Activated gamma-delta T cell (primary cell): Measurements from ENCODE around the gene CALCOCO2.
"Not testable (repeated sequence)": the region's sequence is repeated elsewhere in the genome, so short reads cannot be mapped to it uniquely, and the experiment has no call there.

Experiments
- DNase-seq: peaks from one replicate; lab custom pipeline; 2025; lab: John Stamatoyannopoulos, UW

The CALCOCO2 gene

DNA sequence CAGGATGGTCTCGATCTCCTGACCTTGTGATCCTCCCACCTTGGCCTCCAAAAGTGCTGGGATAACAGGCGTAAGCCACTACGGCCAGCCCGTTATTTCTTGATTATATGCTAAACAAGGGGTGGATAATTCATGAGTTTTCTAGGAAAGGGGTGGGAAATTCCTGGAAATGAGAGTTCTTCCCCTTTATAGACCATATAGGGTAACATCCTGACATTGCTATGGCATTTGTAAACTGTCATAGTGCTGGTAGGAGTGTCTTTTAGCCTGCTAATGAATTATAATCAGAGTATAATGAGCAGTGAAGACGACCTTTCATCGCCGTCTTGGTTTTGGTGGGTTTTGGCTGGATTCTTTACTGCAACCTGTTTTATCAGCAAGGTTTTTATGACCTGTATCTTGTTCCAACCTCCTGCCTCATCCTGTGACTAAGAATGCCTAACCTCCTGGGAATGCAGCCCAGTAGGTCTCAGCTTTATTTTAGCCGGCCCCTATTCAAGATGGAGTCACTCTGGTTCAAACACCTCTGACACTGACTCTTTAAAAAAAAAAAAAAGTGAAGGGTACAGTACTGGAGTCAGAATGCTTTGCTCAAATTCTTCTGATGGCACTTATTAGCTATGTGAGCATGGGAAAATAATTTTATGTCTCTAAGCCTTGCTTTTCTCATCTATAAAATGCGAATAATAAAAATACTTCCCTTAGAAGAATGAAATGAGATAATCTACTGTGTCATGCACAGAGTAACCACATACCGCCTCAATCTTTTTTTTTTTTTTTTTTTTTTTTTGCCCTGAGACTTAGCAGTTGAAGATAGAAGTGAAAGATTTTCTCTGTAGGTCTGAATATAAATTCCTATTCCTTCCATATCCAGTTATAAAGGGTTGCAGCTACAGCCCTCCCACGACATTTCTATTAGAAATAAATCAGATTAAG, 5.1 kb upstream of the CALCOCO2 start:
- DNase-seq = no peak

DNA sequence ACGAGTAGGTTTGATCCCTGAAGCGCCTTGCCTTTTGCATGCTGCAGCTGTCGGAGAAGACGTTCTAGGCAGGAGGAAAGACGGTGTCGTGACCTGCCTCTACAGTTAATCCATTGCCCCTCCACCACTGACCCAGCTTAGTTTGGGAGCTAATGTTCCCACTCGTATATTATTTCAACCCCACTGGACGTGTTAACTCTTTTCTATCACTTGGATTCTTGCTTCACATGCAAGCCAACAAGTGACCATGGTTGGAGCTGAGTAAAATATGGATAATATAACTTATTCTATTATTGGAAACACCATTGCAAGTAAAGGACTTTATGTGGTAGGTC, 681 bp downstream of the CALCOCO2 start:
- no peak for DNase-seq

DNA sequence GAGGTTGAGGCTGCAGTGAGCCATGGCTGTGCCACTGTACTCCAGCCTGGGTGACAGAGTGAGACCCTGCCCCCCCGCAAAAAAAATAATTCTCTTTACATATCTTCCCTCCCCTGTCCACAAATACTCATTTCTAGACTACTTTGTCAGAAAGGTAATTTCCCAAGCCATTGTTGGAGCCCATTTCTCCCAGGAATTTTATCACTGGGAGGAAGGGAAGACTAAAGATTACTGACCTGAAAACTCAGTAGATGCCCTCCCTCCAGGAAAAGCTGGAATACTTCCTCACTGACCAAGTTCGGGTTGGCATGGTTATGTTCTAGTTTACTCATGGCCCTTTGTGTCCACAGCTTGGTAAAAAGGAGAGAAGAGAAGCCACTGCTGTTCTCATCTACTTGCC, 4.1 kb downstream of the CALCOCO2 start:
- DNase-seq = no peak

DNA sequence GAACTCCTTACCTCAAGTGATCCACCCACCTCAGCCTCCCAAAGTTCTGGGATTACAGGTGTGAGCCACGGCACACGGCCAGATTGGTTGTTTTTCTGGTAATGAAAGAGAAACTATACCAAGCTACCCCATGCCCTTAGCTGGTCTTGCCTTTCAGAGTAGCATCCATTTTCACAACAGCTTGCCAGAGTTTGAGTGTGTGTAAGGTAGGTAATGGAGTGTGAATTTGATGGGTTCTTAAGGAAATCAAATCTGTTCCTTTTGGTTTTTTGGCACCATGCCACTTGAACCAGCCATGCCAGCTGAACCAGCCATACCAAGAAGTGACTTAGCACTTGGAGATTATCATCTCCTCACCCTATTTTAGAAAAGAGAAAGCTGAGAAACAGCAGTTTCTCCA, 5.1 kb downstream of the CALCOCO2 start:
- DNase-seq = no peak

DNA sequence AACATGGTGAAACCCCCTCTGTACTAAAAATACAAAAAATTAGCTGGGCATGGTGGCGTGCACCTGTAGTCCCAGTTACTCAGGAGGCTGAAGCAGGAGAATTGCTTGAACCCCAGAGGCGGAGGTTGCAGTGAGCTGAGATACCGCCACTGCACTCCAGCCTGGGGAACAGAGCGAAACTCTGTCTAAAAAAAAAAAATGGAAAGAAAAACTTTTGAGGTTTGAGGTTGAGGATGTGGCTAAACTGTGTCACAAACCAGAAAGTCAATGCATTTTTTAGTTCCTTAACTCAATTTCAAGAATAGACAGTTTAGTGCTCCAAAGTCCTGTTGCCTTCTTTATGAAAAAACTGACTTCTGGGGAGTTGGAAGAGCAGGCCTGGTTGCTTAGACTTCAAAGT, 6.6 kb downstream of the CALCOCO2 start:
- not testable (repeated sequence) for DNase-seq

DNA sequence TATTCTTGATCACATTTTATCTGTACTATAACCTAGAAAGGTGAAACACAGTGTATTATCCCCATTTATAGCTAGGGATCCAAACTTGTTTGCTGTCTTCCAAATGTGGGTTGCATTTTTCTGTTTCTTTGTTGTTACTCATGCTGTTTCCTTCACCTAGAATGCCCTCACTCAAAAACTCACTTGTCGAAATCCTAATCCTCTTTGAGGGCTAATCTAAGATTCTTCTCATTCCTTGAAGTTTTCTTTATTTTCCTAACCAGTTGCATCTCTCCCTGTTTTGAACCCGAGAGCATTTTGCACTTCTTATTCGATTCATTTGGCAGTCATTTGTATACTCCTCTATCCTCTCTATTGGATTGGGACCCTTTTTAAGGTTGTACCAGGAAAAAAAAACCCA, 9.6 kb downstream of the CALCOCO2 start:
- no peak for DNase-seq

DNA sequence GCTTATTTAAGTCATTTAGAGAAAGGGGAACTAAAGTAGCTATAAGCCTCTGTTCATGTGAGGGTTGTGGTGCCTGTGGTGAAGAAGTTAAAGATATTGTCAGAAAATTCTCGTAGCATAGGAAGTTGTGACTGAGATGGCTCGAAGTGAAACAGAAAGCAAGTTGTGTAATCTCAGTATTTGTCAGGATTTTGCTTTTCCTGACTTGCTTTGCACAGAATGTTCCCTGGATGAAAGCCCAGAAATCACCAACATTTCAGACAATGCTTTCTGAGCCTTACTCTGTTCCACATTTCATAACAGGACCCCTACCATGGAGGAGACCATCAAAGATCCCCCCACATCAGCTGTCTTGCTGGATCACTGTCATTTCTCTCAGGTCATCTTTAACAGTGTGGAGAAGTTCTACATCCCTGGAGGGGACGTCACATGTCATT, 10.6 kb downstream of the CALCOCO2 start:
- DNase-seq = no peak

DNA sequence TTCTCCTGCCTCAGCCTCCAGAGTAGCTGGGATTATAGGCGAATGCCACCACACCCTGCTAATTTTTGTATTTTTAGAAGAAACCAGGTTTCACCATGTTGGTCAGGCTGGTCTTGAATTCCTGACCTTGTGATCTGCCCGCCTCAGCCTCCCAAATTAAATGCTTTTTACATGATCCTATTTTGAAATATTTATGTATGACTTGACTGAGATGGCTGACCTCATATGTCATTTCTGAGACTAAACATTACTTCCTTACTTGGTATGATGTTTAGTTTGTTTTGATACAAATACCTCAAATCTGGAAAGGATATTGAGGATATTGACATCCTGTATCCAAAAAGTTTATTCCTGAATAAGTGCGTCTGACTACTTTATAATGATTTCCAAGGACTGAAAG, 11.9 kb downstream of the CALCOCO2 start:
- DNase-seq = no peak

DNA sequence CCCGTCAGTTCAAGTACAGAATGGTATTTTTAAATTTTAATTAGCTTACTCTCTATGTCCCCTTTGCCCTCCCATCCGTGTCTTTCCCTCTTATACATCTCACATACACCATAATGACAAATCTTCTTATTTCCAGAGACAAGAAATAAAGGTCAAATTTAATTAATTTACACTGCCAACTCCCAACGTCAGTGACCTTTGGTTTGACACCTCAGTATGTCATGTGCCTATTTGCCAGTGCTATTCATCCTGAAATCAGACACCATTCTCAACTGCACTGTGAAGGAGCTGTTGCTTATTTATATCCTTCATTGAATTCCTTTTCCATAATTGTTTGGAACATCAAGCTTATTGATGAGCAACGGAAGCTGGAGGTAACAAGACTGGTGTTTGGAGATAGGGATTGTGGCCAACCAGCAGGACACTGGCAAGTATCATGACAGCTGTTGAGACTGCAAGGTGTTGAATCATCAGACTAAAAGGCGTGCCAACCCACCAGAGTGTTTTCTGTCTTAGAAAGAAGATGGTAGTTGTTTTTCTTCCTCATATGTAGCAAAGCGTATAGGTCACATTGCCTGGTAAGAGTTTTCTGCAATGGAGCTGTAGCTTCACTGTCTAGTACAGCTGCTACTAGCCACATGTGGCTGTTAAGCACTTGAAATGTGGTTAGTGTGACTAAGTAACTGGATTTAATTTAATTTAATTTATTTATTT, 12.5 kb downstream of the CALCOCO2 start:
- DNase-seq = no peak

DNA sequence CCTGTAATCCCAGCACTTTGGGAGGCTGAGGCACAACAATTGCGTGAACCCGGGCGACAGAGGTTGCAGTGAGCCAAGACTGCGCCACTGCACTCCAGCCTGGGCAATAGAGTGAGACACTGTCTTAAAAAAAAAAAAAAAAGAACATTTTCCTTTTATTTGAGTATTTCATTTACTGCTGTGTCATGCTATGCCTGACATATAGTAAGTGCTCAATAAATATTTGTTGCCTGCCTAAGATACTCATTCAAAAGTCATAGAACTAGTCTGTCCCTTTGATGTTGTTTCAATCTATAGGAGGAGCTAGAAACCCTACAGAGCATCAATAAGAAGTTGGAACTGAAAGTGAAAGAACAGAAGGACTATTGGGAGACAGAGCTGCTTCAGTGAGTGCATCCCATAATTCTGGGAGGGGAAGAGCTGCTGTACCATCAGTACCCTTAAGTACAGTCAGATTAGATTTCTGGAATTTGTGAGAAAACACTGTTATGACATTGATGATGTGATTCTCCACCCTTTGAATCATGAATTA, 20.0 kb downstream of the CALCOCO2 start:
- no peak for DNase-seq

DNA sequence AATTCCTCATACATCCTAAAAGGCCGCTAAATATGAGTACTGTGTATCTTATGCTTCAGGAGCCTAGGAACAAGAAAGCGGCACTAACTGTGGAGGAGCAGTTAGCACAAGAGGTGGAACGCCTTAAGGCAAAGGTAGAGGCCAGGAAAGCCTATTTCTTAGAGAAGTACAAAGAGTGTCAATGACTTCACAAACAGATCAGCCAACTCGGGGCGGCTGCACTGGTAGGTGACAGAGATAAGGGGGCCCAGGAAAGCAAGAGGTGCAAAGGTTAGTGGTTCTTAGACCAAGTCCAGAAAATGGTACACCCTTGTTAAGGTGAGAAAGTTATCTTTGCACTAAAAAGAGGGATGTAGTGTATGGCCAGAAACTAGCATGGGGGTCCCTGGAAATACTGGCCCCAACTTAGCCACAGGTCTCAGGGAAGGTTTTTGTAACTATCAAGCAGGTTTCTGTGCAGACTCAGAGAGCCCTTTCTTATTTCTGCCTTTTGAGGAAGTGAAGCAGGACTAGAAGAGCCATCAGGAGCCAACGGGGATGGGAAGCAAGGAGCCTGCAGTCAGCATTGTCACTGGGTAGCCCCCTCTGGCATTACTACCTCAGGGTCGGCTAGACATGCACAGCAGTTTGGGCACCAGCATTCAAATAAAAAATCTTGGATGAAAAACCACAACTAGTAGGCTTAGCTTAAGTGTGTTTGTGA, 24.1 kb downstream of the CALCOCO2 start:
- no peak for DNase-seq

DNA sequence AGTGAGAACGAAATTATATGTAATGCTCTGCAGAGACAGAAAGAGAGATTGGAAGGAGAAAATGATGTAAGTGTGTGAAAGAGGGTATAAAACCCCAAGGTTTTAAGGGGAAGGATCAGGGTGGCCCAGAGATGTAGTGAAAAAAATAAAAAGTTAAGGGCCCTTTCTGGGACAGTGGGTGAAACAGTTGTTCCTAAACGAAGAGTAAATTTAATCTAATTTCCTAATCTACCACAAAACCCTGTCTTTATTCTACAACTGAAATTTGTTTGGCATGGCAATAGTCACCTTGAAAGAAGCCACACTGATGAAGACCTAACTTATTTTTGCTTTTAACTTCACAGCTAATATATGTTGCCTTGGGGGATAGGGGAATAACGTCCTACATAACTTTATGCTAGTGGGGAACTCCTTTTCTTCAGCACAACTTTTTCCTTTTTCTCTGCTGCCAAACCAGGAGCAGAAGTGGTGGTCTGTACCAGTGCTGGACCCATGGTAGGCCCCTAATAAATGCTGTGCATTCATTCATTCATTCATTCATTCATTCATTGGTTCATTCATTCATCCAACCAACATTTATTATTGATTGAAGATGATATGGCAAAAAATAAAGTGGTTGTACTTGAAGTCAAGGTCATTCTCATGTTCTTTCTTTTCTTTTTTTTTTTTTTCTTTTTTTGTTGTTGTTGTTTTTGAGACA, 25.4 kb downstream of the CALCOCO2 start:
- DNase-seq = no peak

DNA sequence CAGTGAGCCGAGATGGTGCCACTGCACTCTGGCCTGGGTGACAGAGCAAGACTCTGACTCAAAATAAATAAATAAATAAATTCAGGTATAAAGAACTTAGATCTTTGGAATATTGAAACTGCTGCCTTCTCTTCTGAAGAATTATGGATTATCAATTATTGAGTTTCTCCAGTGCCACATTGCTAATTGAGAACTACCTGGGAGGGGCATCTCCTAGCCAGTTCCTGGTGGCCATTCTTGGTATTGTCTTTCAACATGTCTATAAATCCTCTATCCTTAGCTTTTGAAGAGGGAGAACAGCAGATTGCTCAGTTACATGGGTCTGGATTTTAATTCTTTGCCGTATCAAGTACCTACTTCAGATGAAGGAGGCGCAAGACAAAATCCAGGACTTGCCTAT, 29.2 kb downstream of the CALCOCO2 start:
- DNase-seq = no peak

DNA sequence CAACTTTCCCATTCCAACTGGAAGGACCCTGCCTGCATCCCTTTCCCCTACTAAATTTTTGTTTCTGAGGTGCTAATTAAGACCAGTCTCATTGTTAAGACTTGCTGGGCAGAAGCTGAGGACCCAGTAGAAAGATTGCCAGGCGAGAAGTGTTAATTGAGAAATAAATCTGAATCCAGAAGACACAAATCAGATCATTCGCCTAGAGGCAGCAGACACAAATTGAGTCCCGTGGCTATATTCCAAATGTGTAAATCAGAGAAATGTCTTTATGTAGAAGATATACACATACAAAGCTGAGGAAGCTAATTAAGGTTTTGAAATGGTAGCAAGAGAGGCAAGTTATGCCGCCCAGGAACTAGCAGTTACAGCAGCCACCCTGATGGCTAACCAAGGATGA, 29.6 kb downstream of the CALCOCO2 start:
- DNase-seq = no peak

DNA sequence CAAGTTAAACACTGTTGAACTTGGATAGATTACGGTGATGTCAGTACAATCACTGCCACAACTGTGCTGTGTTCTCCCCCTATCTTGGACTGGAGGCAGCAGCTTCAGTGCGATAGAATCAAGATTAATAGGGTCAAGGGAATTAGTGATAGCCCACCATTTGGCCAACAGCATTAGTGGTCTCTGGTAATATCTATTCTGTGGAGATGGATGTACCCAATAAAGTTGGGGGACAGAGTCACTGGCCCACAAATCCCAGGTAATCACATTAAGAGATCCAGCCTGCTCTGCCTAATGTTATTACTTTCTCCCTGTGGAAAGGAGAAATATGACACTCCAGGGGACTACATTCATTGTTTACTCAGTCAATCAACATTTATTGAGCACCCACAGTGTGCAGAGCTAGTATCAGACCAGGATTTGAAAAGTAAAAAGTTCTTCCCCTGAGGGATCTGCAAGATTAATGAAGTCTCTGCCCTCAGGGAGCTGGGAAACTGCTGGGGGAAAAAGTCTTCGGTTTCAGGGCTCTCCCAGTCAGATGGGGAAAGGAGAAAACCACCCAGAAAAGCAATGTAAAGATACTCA, 38.2 kb downstream of the CALCOCO2 start:
- DNase-seq = no peak

DNA sequence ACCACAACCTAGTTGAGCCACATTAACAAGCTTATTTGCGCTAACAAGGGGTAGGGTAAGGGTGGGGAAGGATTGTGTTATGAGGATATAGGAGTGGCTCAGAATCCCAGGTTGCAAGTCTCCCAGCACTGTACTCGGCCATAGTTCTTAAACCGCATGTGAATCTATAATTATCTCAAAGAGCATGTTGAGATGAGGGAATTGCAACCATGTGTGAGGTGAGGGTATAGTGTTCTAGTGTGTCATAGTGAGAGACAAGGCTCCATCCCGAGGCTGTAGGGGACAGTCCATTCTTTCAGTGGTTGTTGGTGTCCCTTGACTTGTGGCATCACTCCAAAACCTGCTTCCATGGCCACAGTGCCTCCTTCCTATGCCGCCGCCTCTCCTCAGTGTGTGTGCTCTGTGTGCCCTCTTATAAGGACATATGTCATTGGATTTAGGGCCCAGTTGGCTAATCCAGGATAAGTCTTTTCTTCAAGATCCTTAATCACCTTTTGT, 39.0 kb downstream of the CALCOCO2 start:
- no peak for DNase-seq

DNA sequence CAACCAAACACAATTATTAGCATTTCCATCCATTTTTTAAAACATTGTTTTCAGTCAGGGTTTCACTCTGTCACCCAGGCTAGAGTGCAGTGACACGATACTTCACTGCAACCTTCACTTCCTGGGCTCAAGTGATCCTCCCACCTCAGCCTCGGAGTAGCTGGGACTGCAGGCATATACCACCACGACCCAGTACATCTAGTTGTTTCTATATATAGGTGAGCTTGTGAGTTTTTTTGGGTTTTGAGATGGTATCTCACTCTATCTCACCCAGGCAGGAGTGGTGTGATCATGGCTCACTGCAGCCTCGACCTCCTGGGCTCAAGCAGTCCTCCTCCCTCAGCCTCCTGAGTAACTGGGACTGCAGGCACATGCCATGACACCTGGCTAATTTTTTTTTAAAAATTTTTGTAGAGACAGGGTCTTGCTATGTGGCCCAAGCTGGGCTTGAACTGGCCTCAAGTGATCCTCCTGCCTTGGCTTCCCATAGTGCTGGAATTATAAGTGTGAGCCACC, 40.3 kb downstream of the CALCOCO2 start:
- no peak for DNase-seq

DNA sequence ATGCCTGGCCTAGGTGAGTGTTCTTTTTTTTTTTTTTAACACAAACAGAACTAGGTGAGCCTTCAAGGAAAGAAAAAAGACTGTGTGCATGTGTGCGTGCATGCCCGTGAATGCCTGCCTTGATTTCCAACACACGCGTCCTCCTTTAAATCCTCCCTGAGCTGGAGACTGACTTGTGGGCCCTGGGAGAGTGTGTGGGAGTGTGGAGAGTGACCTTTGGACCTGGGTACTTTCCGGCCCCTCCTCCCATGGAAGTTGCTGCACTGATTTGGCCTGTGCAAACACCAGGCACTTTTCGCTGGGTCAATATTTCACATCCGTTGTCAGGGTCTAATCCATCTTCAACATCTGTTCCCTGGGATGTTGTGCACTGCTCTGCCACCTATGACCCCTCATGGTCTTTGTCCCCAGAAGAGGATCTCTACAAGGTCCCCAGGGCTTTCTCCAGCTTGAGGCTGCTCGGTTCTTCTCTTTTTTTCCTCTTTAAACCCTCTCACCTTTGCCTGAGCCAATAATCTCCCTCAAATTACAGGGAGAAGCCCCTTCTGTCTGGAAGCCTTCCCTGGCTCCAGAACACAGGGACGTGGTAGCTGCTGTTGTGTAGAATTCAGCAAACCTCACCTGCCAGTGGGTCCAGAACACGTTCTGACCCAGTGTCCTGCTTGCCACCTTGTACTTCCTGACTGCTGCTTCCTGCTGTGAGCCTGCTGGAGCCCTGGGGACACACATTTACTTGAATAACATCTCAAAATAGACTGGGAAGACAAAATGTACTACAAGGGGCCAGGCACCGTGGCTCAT, 40.9 kb downstream of the CALCOCO2 start:
- no peak for DNase-seq

DNA sequence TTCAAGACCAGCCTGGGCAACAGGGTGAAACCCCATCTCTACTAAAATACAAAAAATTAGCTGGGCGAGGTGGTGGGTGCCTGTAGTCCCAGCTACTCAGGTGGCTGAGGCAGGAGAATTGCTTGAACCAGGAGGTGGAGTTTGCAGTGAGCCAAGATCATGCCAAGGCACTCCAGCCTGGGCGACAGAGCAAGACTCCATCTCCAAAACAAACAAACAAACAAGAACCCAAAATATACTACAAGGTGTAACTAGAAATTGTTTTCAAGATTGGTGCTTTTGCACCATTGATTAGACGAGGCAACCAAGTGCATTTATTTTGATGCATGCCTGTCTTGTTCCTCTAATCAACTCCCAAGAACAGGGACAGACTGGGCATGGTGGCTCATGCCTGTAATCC, 41.6 kb downstream of the CALCOCO2 start:
- not testable (repeated sequence) for DNase-seq

DNA sequence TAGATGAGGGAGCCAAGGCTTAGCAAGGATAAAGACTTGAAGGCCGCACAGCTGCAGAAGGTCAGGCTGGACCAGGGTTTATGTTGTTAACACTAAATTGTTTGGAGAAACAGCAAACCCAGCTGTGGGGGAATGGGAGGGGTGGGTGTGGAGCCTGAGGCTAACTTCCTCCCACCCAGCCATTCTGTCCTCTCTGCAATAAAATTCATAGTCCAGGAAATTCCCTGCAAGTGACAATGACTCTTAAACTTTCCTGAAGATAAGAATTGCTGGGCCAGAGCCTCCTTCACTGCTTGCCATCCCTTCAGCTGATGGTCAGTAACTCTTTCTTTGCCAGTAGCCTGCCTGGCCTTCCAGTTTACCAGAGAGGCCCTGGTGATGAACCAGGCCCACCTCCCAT, 42.4 kb downstream of the CALCOCO2 start:
- no peak for DNase-seq
